HUDEP-2 (cell line): ENCODE data around the gene SENP2.
"Not testable (repeated sequence)": the region's sequence is repeated elsewhere in the genome, so short reads cannot be mapped to it uniquely, and the experiment has no call there.

Experiments
- DNase-seq, 76 experiments: peaks; one replicate each; lab custom pipeline; 2025; ENCODE audit not compliant: unreplicated experiment in 76 of 76; lab: John Stamatoyannopoulos, UW

The SENP2 gene

DNA sequence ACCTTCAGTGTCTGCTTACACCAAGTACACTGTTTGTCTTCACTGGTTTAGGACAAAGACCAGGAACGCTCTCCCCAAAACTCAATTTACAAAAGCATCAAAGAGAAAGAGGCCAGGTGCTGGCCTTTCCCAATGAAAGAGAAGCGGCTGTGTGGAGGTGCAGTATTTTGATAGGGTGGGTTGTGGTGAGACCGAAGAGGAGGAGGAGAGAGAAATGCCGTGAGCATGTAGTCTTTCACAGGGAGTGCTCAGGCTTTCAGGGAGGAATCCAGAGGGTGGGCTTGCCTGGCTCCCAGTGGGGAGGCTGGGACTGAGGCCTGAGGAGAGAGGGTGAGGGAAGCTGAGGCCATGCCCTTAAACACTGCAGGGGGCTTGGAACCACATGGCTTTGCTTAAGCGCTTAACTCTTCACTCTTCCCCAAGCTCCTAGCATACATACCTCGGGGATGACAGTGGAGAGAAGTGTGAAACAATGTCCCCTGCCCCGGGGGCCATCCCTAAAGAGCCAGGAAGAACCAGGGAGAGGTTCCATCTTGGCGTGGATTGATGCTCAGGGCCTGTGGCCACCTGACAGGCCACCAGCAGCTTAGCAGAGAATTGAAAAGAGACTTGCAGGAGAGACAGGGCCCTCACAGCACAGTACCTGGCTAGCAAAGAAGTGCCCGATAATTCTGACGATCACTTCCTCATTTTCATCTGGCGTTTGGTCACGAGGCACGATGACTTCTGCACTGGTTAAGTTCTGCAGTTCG lies 60.5 kb downstream of the SENP2 start:
- no peak for DNase-seq

GRCh38 chr3:185647134-185647879 lies 61.2 kb downstream of the SENP2 start:
- no peak for DNase-seq

GRCh38 chr3:185647880-185648210 lies 61.8 kb downstream of the SENP2 start:
- no peak for DNase-seq

DNA sequence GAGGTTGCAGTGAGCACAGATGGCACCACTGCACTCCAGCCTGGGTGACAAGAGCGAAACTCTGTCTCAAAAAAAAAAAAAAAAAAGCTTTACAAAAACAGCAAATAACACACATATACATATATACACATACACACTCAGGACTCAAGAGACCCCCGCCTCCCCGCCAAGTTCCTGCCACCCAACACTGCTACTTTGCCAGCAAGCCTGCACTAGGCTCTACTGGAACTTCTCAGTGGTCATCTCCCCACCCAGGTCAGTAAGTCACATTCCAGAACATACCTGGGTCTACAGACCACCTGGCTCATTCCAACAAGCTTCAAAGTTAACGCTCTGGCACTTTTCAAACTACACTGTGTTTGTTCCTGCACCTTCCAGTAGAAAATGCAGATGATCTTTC lies 62.3 kb downstream of the SENP2 start:
- no peak for DNase-seq

DNA sequence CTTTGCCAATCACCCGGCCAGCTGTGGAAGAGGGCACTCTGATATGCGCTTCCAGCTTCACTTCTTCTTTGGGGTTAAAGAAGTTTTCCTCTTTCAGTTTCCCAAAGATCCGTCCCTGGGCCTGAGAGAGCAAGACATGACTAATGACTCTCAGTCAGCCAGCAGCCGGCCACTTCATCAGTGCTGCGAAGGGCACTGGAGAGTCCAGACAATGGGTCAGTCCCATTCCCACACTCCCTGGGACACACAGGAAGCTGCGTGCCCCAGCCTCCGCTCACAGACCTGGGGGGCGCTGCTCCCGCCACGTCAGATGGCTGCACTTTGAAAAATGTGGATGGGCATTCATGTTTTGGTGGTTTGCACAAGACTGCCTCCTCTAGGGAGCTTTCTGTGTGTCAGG lies 63.3 kb downstream of the SENP2 start:
- DNase-seq: no peak

DNA sequence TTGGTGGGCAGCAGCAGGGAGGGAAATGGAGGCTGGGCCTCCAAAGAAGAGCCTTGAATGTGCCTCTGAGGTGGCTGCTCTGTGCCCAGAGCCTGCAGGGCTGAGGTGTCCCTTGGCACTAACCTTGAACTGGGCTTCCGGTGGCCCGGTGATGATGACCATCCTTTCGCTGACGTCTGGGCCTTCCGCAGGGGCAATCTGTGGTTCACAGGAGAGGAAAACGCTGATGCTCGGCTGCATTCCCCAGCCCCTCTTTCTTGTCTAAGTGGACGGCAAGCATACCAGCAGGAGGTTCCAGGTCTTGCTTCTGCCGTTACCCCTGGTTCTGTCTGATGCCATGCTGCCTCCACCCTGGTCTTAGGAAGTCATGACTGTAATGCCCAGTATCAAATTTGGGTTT lies 65.9 kb downstream of the SENP2 start:
- DNase-seq: no peak

GRCh38 chr3:185653949-185654757 lies 68.1 kb downstream of the SENP2 start:
- no peak for DNase-seq

GRCh38 chr3:185654758-185655145 lies 68.7 kb downstream of the SENP2 start:
- no peak for DNase-seq

GRCh38 chr3:185655426-185656320 lies 69.6 kb downstream of the SENP2 start:
- no peak for DNase-seq

DNA sequence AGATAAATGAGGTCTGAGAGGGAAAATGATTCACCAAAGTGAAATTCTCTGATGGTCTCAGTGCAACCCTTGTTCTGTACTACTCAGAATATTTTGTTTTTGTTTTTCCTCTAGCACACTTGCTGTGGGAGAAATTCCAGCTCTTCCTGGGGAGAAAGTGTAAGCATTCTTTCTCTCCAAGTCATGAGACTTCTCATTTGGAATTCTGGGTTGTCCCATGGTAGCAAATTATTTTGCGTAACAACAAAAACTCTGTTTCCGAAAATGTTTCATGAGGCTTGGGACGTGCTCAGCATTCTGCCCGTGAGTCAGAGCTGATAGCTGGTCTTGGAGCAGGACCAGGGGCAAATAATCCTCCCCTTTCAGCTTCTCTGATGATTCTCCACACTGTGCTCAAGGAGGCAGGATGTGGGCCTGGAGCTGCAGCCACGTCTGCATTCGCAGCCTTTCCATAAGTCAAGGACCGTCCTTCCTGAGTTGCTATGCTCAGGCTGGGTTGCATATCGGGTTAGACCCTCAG lies 70.3 kb downstream of the SENP2 start:
- DNase-seq: no peak

GRCh38 chr3:185657211-185657610 lies 71.1 kb downstream of the SENP2 start:
- no peak for DNase-seq

DNA sequence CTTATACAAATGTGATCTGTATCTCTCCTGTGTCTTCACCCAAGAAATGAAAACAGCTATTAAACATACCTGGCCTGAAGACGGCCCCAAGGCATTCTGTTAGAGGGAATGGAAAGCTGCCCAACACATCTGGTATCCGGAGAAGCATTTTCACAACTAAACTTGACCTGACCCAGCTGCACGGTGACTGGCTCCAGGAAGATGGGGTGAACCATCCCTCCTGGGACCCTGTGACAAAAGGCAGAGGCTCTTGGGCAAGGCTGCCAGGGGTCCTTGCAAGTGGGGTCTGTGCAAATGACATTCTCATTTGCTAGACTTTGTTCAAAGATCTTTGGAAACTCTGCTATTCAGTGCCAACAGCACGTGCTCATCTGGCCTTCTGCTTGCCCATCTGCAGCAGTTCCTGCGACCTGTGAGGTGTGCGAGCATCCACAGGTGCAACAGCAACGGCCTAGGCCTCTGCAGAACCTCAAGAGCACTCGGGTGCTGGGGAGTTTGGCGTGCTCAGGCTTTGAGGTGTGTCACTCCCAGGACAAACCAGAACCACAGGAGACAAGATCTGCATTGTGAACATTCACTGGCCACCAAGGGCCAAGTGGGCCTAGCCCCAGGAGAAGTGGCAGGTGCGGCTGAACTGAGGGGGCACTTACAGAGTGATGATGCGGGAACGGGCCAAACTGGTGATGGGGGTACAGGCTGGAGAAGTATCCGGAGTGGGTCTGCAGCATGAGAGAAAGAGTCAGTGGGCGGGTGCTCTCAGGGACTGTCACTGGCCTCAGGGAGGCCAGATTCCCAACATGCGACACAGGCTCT lies 71.8 kb downstream of the SENP2 start:
- no peak for DNase-seq

- DNase-seq: peak in 69 of 76 experiments; percentile 9 to 88 (median 61)
These were observed 72.4 kb downstream of the SENP2 start for GRCh38 chr3:185658504-185658912.

GRCh38 chr3:185658943-185659342 lies 72.8 kb downstream of the SENP2 start:
- DNase-seq: no peak

DNA sequence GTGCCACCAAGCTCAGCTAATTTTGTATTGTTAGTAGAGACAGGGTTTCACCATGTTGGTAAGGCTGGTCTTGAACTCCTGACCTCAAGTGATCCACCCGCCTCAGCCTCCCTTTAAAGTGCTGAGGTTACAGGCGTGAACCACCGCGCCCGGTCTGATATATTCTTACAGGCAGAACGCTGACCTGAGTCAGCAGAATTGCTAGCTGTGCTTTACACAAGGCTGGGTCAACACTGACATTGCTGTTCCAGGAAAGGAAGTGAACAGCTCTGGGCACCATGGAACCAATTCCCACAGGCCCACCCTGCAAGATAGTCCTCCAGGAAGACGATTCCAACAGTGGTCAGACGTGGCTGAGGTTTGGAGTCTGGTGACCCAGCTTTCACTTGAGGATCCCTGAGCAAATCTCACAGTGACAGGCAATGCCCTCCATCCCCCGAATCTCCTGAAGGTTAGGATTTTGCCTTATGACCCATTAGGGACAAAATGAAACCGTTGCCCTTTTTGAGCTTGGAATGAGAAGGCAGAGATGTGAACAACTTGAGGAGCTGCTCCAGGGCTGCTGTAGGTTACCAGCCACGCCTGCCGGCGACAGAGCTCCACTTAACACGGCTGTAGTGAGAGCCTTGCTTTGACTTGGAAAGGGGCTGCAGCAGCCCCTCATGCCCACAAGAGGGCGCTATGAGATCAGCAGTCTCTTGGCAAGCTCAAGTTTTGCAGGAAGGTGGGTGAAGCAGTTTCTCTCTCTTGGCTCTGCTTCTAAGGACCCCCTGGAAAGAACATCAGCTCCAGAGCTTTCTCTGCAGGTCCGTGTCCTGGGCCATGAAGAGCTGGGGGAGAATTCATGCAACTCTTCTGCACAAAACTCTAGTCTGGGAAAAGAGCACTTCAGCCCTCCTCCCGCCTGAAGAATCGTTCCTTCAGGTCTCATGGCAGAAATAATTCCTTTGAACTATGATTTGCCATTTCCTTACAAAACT lies 74.1 kb downstream of the SENP2 start:
- peak in 73 of 76 experiments; percentile 14 to 84 (median 64) for DNase-seq

GRCh38 chr3:185661296-185661695 lies 75.2 kb downstream of the SENP2 start:
- DNase-seq: not testable (repeated sequence)

DNA sequence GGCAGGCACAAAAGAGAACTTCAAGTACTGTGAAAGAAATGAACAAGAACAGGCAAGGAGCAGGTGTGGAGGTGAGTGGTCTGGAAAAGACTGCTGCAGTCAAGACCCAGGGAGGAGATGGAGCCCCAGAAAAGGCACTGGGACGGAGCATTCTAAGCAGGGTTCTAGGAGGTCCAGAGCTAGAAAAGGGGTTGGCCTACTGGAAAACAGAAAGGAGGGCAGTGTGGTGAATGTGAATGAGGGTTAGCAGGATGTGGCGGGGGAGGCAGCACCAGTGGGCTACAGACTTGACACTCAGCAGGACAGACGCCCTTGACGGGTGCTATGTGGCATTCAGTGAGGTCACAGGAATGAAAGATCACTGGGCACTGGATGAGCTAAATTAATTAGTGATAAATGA lies 75.7 kb downstream of the SENP2 start:
- no peak for DNase-seq

GRCh38 chr3:185663929-185664328 lies 77.8 kb downstream of the SENP2 start:
- DNase-seq: no peak
